HepG2 (cell line): ENCODE data around the gene BBS9. TPM values are rescaled to one million over a fixed set of nuclear protein-coding genes. Genes with fewer than 3 reads are reported as not detected.

Experiments used
- AGO2 ChIP-seq: fragments of 200-400 bp; formaldehyde crosslinking; optimal IDR thresholded peaks from 2 replicates; pipeline ENCODE3; 2017; ENCODE audit warnings: mild to moderate bottlenecking, low read depth, low read length, moderate library complexity
- GATAD2A ChIP-seq: IDR thresholded peaks from 2 replicates; pipeline ENCODE4 v1.6.1; 2016
- JARID2 ChIP-seq: sonication (generic); formaldehyde crosslinking; IDR thresholded peaks from 2 replicates; pipeline ENCODE4 v1.8.1; 2023; ENCODE audit warnings: missing genetic modification reagents, inconsistent platforms; ENCODE audit not compliant: insufficient replicate concordance
- KAT8 ChIP-seq: IDR thresholded peaks from 2 replicates; pipeline ENCODE4 v1.6.1; 2016; ENCODE audit warnings: missing genetic modification reagents, missing compliant biosample characterization
- MED8 ChIP-seq: sonication (generic); formaldehyde crosslinking; IDR thresholded peaks from 2 replicates; pipeline ENCODE4 v1.8.1; 2023; ENCODE audit warnings: mild to moderate bottlenecking, missing genetic modification reagents; ENCODE audit not compliant: insufficient replicate concordance
- REXO4 ChIP-seq: sonication (generic); formaldehyde crosslinking; IDR thresholded peaks from 2 replicates; pipeline ENCODE4 v1.8.0; 2022; ENCODE audit warnings: missing genetic modification reagents, mild to moderate bottlenecking, borderline replicate concordance
- ZBTB21 ChIP-seq: sonication (generic); formaldehyde crosslinking; IDR thresholded peaks from 2 replicates; pipeline ENCODE4 v1.4.0; 2020; ENCODE audit warnings: missing genetic modification reagents
- ZNF232 ChIP-seq: sonication (generic); formaldehyde crosslinking; IDR thresholded peaks from 2 replicates; pipeline ENCODE4 v1.4.0; 2020; ENCODE audit warnings: missing genetic modification reagents, borderline replicate concordance
- ZNF446 ChIP-seq: sonication (generic); formaldehyde crosslinking; IDR thresholded peaks from 2 replicates; pipeline ENCODE4 v1.5.0; 2020; ENCODE audit warnings: mild to moderate bottlenecking, missing genetic modification reagents
- polyA plus RNA-seq, 8 experiments: library from polyadenylated mRNA; depleted of rRNA in 3 of 8; stranded (reverse) in 7 of 8; unstranded in 1 of 8; fragments of >200 nt; fragmentation: Illumina TruSeq in 4 of 8; extraction: Trizol in 4 of 8; gene quantifications; 2 replicates each; pipeline versions ENCODE4 v1.2.1 to v1.2.3, GENCODE V29; 2011 to 2016; ENCODE audit warnings: low read depth in 4 of 8, missing spikeins in 1 of 8, mixed read lengths in 1 of 8; ENCODE audit not compliant: insufficient read depth in 1 of 8
- total RNA-seq, 5 experiments: library from RNA; depleted of rRNA; stranded (reverse); fragments of >200 nt; fragmentation: Illumina TruSeq; extraction: Trizol; gene quantifications; 2 replicates each; pipeline ENCODE4 v1.2.3, GENCODE V29; 2016; ENCODE audit warnings: low read depth in 1 of 5
- TF ChIP-seq, protein P1 (sequence below): sonication (generic); formaldehyde crosslinking; IDR thresholded peaks from 2 replicates; pipeline ENCODE4 v1.5.1; 2020; ENCODE audit warnings: mild to moderate bottlenecking, missing genetic modification reagents, moderate library complexity
- TF ChIP-seq, protein P2 (sequence below): sonication (generic); formaldehyde crosslinking; IDR thresholded peaks from 2 replicates; pipeline ENCODE4 v1.5.1; 2020; ENCODE audit warnings: missing genetic modification reagents, mild to moderate bottlenecking, borderline replicate concordance
- TF ChIP-seq, protein P3 (sequence below): sonication (generic); formaldehyde crosslinking; IDR thresholded peaks from 2 replicates; pipeline ENCODE4 v1.4.0; 2020; ENCODE audit warnings: missing genetic modification reagents, mild to moderate bottlenecking, borderline replicate concordance
- TF ChIP-seq, protein P4 (sequence below): sonication (generic); formaldehyde crosslinking; IDR thresholded peaks from 2 replicates; pipeline ENCODE4 v1.5.0; 2020; ENCODE audit warnings: mild to moderate bottlenecking, missing genetic modification reagents, moderate library complexity
- TF ChIP-seq, protein P5 (sequence below): sonication (generic); formaldehyde crosslinking; conservative IDR thresholded peaks from 2 replicates; pipeline ENCODE4 v1.5.0; 2020; ENCODE audit warnings: missing genetic modification reagents

BBS9 gene
- total and polyA plus RNA-seq, 2 of the 13 experiments (the other 11 are each of a cell fraction or from before 2014, with no cell fraction given) = 5.1 to 7.8 TPM

DNA sequence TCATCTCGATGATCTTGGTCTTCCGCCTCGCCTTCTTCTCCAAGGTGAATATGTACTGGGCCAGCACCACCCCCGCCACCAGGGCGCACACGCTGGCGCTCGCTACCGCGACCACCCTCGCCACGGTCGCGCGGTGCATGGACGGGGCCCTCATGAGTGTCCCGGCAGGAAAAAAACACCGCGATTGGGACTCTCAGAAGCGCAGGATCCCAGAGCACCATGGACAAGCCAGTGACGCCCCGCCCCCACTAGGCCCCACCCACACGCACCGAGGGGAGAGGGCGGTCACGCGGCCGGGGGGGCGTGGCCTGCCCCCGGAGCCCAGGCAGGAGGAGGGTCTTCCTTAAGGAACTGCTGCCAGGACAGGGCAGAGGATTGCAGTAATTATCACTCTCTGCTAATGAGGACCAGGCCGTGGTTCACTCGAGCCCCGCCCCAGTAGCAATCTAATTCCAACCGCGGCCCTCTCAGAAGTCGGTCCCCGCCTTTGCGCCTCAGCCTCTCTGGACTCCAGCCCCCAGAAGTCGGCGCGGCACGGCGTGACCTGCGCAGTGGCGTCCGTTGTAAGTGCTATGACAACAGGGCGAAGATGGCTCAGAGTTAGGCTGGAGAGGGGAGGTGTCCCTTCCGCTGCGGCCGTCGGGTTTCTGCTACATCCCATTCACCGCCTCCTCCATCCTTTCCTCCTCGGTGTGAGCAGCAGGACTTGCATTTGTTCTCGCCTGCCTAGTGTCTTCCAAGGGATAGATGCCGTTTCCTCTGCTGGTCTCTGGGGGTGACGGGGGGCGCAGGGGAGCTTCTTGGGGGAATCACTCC, at the start of gene BBS9 (continued):
- TF ChIP-seq MED8 (CRISPR knock-in tag) = peak; percentile 41
- TF ChIP-seq, protein P1, sequence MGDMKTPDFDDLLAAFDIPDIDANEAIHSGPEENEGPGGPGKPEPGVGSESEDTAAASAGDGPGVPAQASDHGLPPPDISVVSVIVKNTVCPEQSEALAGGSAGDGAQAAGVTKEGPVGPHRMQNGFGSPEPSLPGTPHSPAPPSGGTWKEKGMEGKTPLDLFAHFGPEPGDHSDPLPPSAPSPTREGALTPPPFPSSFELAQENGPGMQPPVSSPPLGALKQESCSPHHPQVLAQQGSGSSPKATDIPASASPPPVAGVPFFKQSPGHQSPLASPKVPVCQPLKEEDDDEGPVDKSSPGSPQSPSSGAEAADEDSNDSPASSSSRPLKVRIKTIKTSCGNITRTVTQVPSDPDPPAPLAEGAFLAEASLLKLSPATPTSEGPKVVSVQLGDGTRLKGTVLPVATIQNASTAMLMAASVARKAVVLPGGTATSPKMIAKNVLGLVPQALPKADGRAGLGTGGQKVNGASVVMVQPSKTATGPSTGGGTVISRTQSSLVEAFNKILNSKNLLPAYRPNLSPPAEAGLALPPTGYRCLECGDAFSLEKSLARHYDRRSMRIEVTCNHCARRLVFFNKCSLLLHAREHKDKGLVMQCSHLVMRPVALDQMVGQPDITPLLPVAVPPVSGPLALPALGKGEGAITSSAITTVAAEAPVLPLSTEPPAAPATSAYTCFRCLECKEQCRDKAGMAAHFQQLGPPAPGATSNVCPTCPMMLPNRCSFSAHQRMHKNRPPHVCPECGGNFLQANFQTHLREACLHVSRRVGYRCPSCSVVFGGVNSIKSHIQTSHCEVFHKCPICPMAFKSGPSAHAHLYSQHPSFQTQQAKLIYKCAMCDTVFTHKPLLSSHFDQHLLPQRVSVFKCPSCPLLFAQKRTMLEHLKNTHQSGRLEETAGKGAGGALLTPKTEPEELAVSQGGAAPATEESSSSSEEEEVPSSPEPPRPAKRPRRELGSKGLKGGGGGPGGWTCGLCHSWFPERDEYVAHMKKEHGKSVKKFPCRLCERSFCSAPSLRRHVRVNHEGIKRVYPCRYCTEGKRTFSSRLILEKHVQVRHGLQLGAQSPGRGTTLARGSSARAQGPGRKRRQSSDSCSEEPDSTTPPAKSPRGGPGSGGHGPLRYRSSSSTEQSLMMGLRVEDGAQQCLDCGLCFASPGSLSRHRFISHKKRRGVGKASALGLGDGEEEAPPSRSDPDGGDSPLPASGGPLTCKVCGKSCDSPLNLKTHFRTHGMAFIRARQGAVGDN (CRISPR knock-in tag) = peak; percentile 77
- no peak for TF ChIP-seq REXO4 (CRISPR knock-in tag)
- TF ChIP-seq, protein P2, sequence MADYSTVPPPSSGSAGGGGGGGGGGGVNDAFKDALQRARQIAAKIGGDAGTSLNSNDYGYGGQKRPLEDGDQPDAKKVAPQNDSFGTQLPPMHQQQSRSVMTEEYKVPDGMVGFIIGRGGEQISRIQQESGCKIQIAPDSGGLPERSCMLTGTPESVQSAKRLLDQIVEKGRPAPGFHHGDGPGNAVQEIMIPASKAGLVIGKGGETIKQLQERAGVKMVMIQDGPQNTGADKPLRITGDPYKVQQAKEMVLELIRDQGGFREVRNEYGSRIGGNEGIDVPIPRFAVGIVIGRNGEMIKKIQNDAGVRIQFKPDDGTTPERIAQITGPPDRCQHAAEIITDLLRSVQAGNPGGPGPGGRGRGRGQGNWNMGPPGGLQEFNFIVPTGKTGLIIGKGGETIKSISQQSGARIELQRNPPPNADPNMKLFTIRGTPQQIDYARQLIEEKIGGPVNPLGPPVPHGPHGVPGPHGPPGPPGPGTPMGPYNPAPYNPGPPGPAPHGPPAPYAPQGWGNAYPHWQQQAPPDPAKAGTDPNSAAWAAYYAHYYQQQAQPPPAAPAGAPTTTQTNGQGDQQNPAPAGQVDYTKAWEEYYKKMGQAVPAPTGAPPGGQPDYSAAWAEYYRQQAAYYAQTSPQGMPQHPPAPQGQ (CRISPR knock-in tag) = 0 out of 2 replicates have a peak, but pooled peaks have one; percentile 39
- TF ChIP-seq, protein P3, sequence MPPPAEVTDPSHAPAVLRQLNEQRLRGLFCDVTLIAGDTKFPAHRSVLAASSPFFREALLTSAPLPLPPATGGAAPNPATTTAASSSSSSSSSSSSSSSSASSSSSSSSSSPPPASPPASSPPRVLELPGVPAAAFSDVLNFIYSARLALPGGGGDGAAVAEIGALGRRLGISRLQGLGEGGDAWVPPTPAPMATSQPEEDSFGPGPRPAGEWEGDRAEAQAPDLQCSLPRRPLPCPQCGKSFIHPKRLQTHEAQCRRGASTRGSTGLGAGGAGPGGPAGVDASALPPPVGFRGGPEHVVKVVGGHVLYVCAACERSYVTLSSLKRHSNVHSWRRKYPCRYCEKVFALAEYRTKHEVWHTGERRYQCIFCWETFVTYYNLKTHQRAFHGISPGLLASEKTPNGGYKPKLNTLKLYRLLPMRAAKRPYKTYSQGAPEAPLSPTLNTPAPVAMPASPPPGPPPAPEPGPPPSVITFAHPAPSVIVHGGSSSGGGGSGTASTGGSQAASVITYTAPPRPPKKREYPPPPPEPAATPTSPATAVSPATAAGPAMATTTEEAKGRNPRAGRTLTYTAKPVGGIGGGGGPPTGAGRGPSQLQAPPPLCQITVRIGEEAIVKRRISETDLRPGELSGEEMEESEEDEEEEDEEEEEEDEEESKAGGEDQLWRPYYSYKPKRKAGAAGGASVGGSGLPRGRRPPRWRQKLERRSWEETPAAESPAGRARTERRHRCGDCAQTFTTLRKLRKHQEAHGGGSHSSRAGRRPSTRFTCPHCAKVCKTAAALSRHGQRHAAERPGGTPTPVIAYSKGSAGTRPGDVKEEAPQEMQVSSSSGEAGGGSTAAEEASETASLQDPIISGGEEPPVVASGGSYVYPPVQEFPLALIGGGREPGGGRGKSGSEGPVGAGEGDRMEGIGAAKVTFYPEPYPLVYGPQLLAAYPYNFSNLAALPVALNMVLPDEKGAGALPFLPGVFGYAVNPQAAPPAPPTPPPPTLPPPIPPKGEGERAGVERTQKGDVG (CRISPR knock-in tag) = 0 out of 2 replicates have a peak, but pooled peaks have one; percentile 59
- peak; percentile 74 for TF ChIP-seq JARID2 (CRISPR knock-in tag)
- TF ChIP-seq ZNF446 (CRISPR knock-in tag) = peak; percentile 49; the same call in 1 of the 2 replicates
- TF ChIP-seq, protein P4, sequence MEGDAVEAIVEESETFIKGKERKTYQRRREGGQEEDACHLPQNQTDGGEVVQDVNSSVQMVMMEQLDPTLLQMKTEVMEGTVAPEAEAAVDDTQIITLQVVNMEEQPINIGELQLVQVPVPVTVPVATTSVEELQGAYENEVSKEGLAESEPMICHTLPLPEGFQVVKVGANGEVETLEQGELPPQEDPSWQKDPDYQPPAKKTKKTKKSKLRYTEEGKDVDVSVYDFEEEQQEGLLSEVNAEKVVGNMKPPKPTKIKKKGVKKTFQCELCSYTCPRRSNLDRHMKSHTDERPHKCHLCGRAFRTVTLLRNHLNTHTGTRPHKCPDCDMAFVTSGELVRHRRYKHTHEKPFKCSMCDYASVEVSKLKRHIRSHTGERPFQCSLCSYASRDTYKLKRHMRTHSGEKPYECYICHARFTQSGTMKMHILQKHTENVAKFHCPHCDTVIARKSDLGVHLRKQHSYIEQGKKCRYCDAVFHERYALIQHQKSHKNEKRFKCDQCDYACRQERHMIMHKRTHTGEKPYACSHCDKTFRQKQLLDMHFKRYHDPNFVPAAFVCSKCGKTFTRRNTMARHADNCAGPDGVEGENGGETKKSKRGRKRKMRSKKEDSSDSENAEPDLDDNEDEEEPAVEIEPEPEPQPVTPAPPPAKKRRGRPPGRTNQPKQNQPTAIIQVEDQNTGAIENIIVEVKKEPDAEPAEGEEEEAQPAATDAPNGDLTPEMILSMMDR = 0 out of 2 replicates have a peak, but pooled peaks have one; percentile 9
- peak; percentile 24 for TF ChIP-seq GATAD2A
- TF ChIP-seq ZBTB21 (CRISPR knock-in tag) = no peak
- no peak for TF ChIP-seq ZNF232
- peak; percentile 32 for TF ChIP-seq AGO2
- TF ChIP-seq KAT8 (CRISPR knock-in tag) = peak; percentile 54; the same call in 1 of the 2 replicates
- TF ChIP-seq, protein P5, sequence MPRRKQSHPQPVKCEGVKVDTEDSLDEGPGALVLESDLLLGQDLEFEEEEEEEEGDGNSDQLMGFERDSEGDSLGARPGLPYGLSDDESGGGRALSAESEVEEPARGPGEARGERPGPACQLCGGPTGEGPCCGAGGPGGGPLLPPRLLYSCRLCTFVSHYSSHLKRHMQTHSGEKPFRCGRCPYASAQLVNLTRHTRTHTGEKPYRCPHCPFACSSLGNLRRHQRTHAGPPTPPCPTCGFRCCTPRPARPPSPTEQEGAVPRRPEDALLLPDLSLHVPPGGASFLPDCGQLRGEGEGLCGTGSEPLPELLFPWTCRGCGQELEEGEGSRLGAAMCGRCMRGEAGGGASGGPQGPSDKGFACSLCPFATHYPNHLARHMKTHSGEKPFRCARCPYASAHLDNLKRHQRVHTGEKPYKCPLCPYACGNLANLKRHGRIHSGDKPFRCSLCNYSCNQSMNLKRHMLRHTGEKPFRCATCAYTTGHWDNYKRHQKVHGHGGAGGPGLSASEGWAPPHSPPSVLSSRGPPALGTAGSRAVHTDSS (CRISPR knock-in tag) = no peak
